AG04449 (cell line): ENCODE measurements around the gene EPS8.
A peak's percentile ranks its signal among the peaks of the same experiment; 100 is the strongest.

ENCODE experiments used
- CTCF ChIA-PET: fragments of 350-600 bp; formaldehyde crosslinking; extraction: SDS; loops from one replicate; lab custom pipeline; 2021; ENCODE audit warnings: antibody characterized with exemption; lab: Yijun Ruan, JAX
- POLR2A ChIA-PET: fragments of 400-600, 350-600 bp; formaldehyde crosslinking; extraction: SDS; loops from one replicate; lab custom pipeline; 2020; ENCODE audit warnings: antibody characterized with exemption, inconsistent platforms; lab: Yijun Ruan, JAX
- DNase-seq: peaks from one replicate; pipeline ENCODE4 v3.0.0-alpha.2; 2010; ENCODE audit warnings: low read depth, low spot score
- H3K4me3 ChIP-seq: 2 replicates; pipeline ENCODE4 v1.5.1; 2011; ENCODE audit warnings: low read depth, mild to moderate bottlenecking, control low read depth, low read length
- CTCF ChIP-seq: IDR thresholded peaks from one replicate; pipeline ENCODE4 v1.5.1; 2011; ENCODE audit warnings: mild to moderate bottlenecking, moderate library complexity, low read length, control low read depth, inconsistent platforms; ENCODE audit not compliant: insufficient read depth; ENCODE audit errors: missing control alignments

EPS8 gene

GRCh38 chr12:15634010-15634683 lies 155.0 kb downstream of the EPS8 start:
- ChIA-PET CTCF (interaction anchor here (1.1 kb wide), 2 partner anchors 28 to 43 kb away, joined by 3 read pairs; no protein-coding TSS in a partner anchor), POLR2A (no interaction called here)
- TF ChIP-seq CTCF, result no peak
- DNase-seq, result no peak
- no peak overlapping the region for H3K4me3 ChIP-seq

- ChIA-PET POLR2A (no interaction called here), CTCF (interaction anchor here (0.6 kb wide), 1 partner anchor 107 kb away, joined by 3 read pairs; no protein-coding TSS in a partner anchor)
- DNase-seq, result no peak
- H3K4me3 ChIP-seq, result no peak overlapping the region
- TF ChIP-seq CTCF, result no peak
Measured at GRCh38 chr12:15633201-15633600, 156.0 kb downstream of the EPS8 start.

- ChIA-PET POLR2A (no interaction called here), CTCF (no interaction called here)
- no peak for TF ChIP-seq CTCF
- H3K4me3 ChIP-seq, result no peak overlapping the region
- no peak for DNase-seq
Measured at GRCh38 chr12:15632708-15633107, 156.5 kb downstream of the EPS8 start.

GRCh38 chr12:15631007-15631715 lies 158.0 kb downstream of the EPS8 start:
- CTCF ChIA-PET, result no interaction called here
- no peak overlapping the region for H3K4me3 ChIP-seq
- POLR2A ChIA-PET, result interaction anchor here (0.6 kb wide), 1 partner anchor 279 kb away, joined by 3 read pairs; no protein-coding TSS in a partner anchor
- DNase-seq, result no peak
- no peak for TF ChIP-seq CTCF

GRCh38 chr12:15629761-15630160 lies 159.4 kb downstream of the EPS8 start:
- ChIA-PET POLR2A (no interaction called here), CTCF (interaction anchor here (1.2 kb wide), 1 partner anchor 43 kb away, joined by 3 read pairs; no protein-coding TSS in a partner anchor)
- peak; percentile 78 for DNase-seq
- TF ChIP-seq CTCF, result no peak
- H3K4me3 ChIP-seq, result no peak overlapping the region

- CTCF ChIA-PET, result interaction anchor here (1.2 kb wide), 1 partner anchor 42 kb away, joined by 3 read pairs; no protein-coding TSS in a partner anchor
- no peak overlapping the region for H3K4me3 ChIP-seq
- peak; percentile 71 for DNase-seq
- TF ChIP-seq CTCF, result no peak
- POLR2A ChIA-PET, result no interaction called here
Measured at GRCh38 chr12:15629108-15629507, 160.1 kb downstream of the EPS8 start.
